Measurements from ENCODE around the gene GPR137. TPM values are rescaled to one million over a fixed set of nuclear protein-coding genes. Genes with fewer than 3 reads are reported as not detected.
A peak's percentile ranks its signal among the peaks of the same experiment; 100 is the strongest.

Gene GPR137
- total RNA-seq, 2 donors from 2014 or later: 57.7 to 58.4 TPM

DNA sequence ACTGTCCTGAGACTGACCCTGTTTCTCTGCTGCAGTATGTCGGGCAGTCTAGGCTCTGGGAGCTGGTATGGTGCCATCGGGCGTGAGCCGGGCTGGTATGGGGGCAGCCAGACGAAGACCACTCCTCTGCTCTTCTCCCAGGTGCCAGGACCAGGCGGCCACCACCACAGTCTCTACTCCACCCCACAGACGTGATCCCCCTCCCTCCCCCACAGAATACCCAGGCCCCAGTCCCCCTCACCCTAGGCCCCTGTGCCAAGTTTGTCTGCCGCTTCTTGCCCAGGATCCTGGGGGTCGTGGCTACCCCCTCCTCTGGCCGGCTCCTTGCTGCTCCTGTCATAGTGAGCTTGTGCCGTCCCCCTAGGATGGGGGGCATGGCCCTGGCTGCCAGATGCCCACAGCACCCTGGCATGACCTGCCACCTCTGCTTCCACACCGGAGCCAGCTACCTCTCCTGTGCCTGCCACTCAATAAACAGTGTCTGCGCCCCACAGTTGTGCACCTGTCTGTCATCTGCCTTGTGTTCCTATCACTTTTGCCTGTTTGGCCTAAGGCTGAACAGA is 3.4 kb downstream of the GPR137 start:
- no peak for DNase-seq
- H3K4me1 ChIP-seq (ENCODE audit: control insufficient read depth, insufficient read depth, low read length): no peaks in the 10 kb centered on the region
- no peak for TF ChIP-seq CTCF (conservative IDR thresholded peaks at IDR 0.05)
- Mint-ChIP-seq H3K27ac (no peak overlapping the region), H3K36me3 (ENCODE audit: low read depth) (peaks cover 5% of the 10 kb centered on the region), H3K4me3 (no peak overlapping the region), H3K27me3 (ENCODE audit: insufficient read depth) (peaks cover 48% of the 10 kb centered on the region), H3K9me3 (no peaks in the 10 kb centered on the region), H3K4me1 (peaks cover 6% of the 10 kb centered on the region)
- no peak overlapping the region for H3K9ac ChIP-seq (ENCODE audit: extremely low read depth, low read length, poor library complexity, severe bottlenecking)
- no peaks in the 10 kb centered on the region for H3K9me3 ChIP-seq (ENCODE audit: control insufficient read depth, low read length)
- no peak overlapping the region for H3K4me3 ChIP-seq (ENCODE audit: low read length)
- H3K27ac ChIP-seq (ENCODE audit: low read depth, low read length): no peak overlapping the region
- peaks cover 48% of the 10 kb centered on the region for H3K27me3 ChIP-seq (ENCODE audit: control insufficient read depth, insufficient read depth, low read length, poor library complexity, severe bottlenecking)
- 80 to 90% methylated on average over 1 to 13 of the region's 13 CpGs for WGBS, 2 experiments (ENCODE audit: insufficient coverage in 1 of 2, insufficient read length in 1 of 2)
- no peaks in the 10 kb centered on the region for H3K36me3 ChIP-seq (ENCODE audit: control insufficient read depth, insufficient read depth, low read length)

GRCh38 chr11:64290352-64291261 is 5.0 kb downstream of the GPR137 start:
- no peaks in the 10 kb centered on the region for H3K4me1 ChIP-seq (ENCODE audit: control insufficient read depth, insufficient read depth, low read length)
- H3K4me3 Mint-ChIP-seq: peak overlapping the region; percentile 37
- no peak for TF ChIP-seq CTCF (conservative IDR thresholded peaks at IDR 0.05)
- peaks cover 63% of the 10 kb centered on the region for H3K27me3 Mint-ChIP-seq (ENCODE audit: insufficient read depth)
- peaks cover 64% of the 10 kb centered on the region for H3K27me3 ChIP-seq (ENCODE audit: control insufficient read depth, insufficient read depth, low read length, poor library complexity, severe bottlenecking)
- H3K9me3 ChIP-seq (ENCODE audit: control insufficient read depth, low read length): no peaks in the 10 kb centered on the region
- peak; percentile 65 for DNase-seq
- peaks cover 5% of the 10 kb centered on the region for H3K36me3 Mint-ChIP-seq (ENCODE audit: low read depth)
- H3K36me3 ChIP-seq (ENCODE audit: control insufficient read depth, insufficient read depth, low read length): no peaks in the 10 kb centered on the region
- no peak overlapping the region for H3K9ac ChIP-seq (ENCODE audit: extremely low read depth, low read length, poor library complexity, severe bottlenecking)
- no peak overlapping the region for H3K27ac ChIP-seq (ENCODE audit: low read depth, low read length)
- peaks cover 6% of the 10 kb centered on the region for H3K4me1 Mint-ChIP-seq
- whole genome bisulfite sequencing, 2 experiments (ENCODE audit: insufficient coverage in 1 of 2, insufficient read length in 1 of 2): 60 to 67% methylated on average over 6 to 10 of the region's 10 CpGs
- H3K9me3 Mint-ChIP-seq: no peaks in the 10 kb centered on the region
- H3K27ac Mint-ChIP-seq: no peak overlapping the region
- H3K4me3 ChIP-seq (ENCODE audit: low read length): no peak overlapping the region

DNA sequence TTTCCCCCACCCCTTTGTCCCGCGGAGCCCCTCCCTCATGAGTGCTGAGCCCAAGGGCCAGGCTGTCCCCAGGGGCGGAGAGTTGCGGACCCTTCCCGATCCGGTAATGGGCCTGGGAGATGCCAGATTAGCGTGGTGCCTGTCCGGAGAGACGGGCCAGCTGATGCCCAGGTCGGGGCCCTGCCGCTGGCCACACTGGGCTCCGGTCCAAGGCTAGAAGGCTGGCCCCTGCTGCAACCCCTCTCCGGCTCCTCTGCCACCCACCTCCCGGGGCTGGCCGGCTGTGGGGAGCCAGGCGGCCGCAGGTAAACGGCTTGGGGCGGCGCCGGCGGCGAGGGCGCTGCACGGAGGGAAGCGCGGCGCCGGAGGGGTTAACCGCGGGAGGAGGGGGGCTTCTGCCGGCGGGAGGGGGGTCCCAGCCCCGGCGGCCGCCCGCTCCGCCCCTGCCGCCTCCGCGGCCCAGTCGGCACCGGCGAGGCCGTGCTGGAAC is 5.7 kb downstream of the GPR137 start, which contains the start of gene KCNK4:
Gene KCNK4 (plus strand): TSS at position 41 of the 490 bp plus-strand sequence. CDS start 1,717 bp downstream, outside the sequence.
- peaks cover 71% of the 10 kb centered on the region for H3K27me3 ChIP-seq (ENCODE audit: control insufficient read depth, insufficient read depth, low read length, poor library complexity, severe bottlenecking)
- no peak within 1 kb of the TSS for H3K27ac ChIP-seq (ENCODE audit: low read depth, low read length)
- no peak within 1 kb of the TSS for H3K9ac ChIP-seq (ENCODE audit: extremely low read depth, low read length, poor library complexity, severe bottlenecking)
- no peaks in the 10 kb centered on the region for H3K36me3 ChIP-seq (ENCODE audit: control insufficient read depth, insufficient read depth, low read length)
- Mint-ChIP-seq H3K4me3 (peak within 1 kb of the TSS; percentile 37), H3K4me1 (peaks cover 5% of the 10 kb centered on the region), H3K27me3 (ENCODE audit: insufficient read depth) (peaks cover 70% of the 10 kb centered on the region), H3K27ac (no peak within 1 kb of the TSS), H3K36me3 (ENCODE audit: low read depth) (peaks cover 5% of the 10 kb centered on the region), H3K9me3 (no peaks in the 10 kb centered on the region)
- TF ChIP-seq CTCF (conservative IDR thresholded peaks at IDR 0.05): no peak
- H3K4me1 ChIP-seq (ENCODE audit: control insufficient read depth, insufficient read depth, low read length): no peaks in the 10 kb centered on the region
- H3K9me3 ChIP-seq (ENCODE audit: control insufficient read depth, low read length): no peaks in the 10 kb centered on the region
- no peak within 1 kb of the TSS for H3K4me3 ChIP-seq (ENCODE audit: low read length)
- WGBS, 2 experiments (ENCODE audit: insufficient coverage in 1 of 2, insufficient read length in 1 of 2): 0 to 7% methylated on average over 10 to 45 of the region's 45 CpGs
- peak; percentile 71 for DNase-seq

Measured in endodermal cell (in vitro differentiated cells).